Measurements from ENCODE around the gene RUNX3.

The RUNX3 gene

GRCh38 chr1:24878775-24879742 lies 51.0 kb downstream of the RUNX3 start:
- DNase-seq = peak; percentile 70

DNA sequence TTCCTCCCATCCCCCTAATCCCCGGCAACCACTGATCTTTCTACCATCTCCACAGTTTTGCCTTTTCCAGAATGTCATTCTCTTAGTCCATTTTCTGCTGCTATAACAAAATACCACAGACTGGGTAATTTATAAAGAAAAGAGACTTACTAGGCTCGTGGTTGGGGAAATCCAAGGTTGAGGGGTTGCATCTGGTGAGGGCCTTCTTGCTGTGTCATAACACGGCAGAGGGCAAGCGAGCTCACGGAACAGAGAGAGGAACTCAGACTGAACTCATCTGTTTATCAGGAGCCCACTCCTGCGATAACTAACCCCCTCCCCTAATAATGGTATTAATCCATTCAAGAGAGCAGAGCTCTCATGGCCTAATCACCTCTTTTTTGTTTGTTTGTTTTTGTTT lies 52.0 kb downstream of the RUNX3 start:
- DNase-seq = no peak

DNA sequence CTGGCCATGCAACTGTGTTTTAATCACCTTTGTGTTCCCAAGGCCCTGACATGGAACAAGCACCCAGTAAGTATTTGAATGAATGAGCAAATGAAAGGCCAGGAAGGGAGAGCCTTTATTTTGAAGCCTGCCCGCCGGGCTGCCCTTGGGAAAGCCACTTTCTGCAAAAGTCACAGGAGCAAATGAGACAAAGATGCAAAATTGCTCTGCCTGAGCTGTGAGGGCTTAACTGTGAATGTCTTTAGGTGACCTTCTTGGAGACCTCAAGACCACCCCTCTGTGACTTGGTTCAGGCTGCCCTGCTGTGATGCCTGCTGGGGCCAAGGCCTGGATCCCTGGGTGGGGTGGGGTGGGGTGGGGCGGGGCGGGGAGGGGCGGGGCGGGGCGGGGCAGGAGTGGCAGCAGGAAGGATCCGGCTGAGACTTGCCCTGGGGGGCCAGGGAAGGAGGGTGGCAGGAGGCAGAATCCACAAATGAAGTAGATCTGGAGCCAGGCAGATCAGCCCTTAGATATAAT lies 54.0 kb downstream of the RUNX3 start:
- no peak for DNase-seq

DNA sequence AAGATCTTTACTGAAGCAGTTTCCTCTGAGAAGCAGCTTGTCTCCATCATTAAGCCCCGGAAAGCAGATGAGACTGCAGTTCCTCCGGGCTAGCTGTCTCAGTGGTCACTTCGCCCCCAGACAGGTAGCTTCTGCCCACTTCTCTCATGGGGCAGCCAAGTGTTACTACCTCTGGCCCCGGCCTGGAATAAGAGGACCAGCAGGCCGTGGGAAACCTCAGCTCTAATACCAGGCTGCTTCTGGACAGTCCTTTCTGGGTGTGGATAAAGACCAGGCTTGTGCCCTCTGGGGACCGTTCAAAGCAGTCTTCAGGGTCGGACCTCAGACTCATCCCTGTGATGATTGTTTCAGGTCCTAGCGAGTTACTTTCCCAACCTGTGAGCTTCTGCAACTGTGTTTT lies 54.8 kb downstream of the RUNX3 start:
- DNase-seq = no peak

GRCh38 chr1:24874611-24875234 lies 55.4 kb downstream of the RUNX3 start:
- no peak for DNase-seq

- DNase-seq = no peak
These were observed 56.0 kb downstream of the RUNX3 start for GRCh38 chr1:24874056-24874455.

GRCh38 chr1:24873148-24873547 lies 56.9 kb downstream of the RUNX3 start:
- no peak for DNase-seq

DNA sequence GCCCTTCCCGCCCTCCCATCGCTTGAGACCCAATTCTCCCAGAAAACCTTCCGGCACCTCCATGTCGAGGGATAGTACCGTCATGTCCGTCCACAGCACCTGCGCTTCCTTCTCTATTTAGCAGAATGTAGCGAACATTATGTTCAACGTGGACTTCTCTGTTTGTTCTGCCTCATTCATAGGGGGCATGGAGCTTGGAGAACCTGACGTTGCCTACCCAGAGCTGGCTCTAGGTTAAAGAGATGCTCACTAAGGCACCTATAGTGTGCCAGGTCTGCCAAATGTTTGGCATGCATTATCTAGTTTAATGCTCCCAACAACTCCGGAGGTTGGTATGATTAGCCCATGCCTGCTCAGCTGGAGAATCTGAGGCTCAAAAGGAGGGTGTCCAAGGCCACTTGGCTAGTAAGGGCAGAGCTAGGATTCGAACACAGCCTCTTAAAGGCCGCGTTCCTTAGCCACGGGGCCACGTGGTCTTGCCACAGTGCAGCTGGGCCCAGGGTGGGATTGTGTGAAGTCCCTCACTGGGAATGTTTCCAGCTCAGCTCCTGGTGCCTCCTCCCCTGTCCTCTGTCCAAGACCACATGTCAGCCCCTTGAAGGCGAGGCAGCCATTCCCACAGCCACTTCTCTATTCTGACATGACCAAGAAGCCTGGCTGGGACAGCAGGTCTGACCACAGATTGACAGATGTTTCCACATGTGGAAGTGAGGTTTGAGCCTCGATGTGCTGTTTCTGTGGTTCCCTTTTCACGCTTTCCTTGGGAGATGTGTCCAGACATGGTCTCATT lies 57.8 kb downstream of the RUNX3 start:
- DNase-seq = no peak

DNA sequence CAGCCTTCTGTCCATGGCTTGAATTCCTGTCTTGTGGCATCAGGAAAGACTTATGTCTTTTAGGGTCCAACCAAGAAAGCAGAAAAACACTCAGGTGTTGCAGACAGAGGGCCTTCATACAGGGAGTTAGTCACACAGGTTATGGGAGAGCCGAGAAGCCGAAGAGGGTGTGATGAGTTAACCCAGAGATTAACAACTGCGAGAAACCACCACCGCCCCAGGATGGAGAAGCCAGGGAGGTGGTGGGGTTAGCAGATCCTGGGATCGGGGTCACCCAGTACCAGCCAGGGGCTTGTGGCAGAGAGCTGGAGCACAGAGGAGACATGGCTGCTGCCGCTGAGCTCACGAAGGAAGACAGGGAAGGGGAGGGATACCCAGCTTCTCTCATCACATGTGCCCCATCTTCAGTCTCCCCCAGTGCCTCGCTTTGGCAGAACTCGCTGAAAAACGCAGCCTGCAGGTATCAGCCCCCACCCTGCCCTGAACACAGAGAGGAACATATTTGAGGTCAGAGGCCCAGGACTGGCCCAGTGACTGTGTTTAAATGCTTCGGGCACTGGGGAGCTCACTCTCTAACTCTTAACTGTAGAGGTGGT lies 58.7 kb downstream of the RUNX3 start:
- DNase-seq = no peak

DNA sequence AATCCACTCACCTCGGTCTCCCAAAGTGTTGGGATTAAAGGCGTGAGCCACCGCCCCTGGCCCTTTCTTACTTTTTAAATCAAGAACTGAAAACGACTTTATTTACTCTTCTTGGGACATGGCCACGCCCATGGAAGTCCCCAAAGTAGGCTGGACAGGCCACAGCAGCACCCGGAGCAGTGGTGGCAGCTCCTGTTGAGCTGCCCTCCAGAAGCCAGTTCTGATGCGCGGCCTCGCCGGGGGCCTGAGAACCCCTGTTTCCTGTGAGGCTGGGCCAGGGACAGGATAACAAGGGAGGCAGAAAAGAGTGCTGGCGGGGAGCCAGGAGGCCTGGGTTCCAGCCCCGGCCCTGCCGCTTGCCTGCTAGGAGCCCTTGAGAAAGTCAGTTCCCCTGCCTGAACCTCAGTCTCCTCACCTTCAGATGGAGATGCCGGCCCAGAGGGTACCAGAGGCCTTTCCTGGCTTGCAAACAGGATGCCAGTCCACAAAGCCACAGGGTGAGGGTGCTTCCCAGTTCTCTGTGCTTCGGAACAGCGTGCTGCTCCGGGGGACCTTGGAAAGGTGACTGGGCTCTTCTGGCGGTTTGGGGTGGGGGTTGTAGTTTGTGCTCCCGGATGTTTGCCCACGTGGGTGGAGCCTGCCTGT lies 59.4 kb downstream of the RUNX3 start:
- no peak for DNase-seq

GRCh38 chr1:24868016-24868875 lies 61.8 kb downstream of the RUNX3 start:
- DNase-seq = no peak

- DNase-seq = no peak
These were observed 62.8 kb downstream of the RUNX3 start for GRCh38 chr1:24867084-24867870.

DNA sequence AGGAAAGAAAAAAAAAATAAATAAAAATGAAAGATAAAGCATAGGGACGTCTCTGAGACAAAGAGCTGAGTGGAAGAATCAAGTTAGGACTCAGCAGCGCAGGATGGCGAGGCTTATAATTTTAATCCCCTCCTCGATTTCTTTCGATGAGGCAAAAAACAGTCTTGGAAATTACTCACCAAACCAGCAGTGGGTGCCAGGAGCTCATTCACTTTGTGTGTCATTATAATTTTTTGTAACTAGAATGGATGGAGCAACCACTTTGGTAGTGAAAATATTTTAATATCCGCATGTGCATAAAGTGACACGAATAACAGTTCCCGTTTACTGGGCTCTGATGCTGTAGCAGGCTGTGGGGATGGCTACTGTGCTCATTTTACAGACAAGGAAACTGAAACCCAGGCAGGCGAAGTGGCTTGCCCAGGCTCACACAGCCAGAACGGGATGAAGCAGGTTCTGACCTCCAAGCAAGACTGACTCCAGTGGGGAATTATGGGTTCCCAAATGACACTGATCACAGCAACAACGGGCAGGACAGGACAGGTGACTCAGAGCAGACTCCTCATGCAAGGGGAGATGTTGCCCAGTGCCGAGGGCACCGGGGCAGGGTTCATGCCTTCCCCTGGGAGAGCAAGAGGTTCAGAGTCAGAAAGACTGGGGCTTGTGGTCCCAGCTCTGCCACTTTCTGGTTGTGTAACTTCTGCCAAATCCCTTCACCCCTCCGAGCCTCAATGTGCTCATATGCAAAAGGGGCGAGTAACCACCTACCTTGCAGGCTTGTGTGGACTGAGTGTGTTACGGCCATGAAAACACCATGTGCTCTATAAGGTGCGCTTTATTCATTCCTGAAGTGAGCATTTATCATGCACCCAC lies 63.6 kb downstream of the RUNX3 start:
- no peak for DNase-seq

DNA sequence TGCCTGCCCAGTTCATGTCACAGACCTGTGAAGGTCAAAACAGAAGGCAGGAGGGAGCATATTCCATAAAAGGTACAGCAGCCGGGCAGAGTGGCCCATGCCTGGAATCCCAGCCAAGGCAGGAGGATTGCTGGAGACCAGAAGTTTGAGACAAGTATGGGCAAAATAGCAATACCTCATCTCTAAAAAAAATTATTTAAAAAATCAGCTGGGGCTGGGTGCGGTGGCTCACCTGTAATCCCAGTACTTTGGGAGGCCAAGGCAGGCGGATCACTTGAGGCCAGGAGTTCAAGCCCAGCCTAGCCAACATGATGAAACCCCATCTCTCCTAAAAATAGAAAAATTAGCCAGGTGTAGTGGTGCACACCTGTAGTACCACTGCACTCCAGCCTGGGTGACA lies 64.5 kb downstream of the RUNX3 start:
- DNase-seq = no peak

DNA sequence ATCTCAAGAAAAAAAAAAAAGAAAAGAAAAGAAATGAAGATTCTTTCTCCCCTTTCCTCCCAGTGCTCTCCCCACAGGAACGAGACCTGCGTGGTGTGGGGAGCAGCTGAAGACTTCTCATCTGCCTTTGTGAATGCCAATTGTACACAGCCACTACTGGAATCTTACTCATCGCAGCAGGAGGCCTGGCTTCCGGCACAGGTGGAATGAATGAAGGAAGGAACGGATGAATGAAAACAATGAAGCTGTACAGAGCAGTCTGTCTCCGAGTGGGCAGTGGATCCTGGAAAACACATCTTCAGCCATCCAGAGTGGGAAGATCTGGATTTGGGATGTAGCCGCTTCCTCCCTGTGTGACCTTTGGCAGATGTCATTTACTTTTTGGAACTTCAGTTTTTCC lies 64.9 kb downstream of the RUNX3 start:
- no peak for DNase-seq

- DNase-seq = no peak
These were observed 65.7 kb downstream of the RUNX3 start for GRCh38 chr1:24864370-24864777.

DNA sequence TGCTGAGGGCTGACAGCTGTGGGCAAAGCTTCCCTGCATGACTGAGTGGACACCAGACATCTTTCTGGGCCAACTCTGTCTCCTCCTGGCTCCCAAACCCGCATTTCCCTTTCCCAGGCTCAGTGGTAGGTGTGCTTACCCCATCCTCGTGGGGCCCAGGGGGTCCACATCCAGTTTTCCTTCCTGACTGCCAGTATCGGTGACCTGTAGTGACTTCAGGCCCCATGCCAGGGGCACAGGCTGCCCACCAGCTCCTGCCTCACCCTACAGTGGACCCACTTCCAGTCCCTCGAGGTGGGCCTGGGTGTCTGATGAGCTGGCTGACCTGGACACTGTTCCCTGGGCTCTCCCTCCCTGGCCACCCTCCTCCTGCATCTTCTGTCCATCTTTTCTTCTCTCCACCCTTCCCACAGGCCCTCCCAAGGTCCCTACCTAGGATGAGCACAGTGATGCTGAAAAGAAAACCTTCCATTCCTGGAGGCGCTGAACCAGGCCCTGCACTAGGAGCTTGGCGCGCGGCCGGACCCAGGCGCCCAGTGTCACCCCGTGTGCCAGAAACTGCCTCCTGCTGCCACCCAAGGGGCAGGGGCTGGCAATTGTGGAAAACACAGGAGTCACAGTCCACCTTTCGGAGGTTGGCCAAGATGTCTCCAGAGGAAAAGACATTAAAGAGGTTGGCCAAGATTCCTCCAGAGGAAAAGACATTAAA lies 67.1 kb downstream of the RUNX3 start:
- DNase-seq = no peak

All from fibroblast of skin of abdomen (primary cell).